Measurements from ENCODE around the gene LACTBL1. TPM values are rescaled to one million over a fixed set of nuclear protein-coding genes. Genes with fewer than 3 reads are reported as not detected.

Gene LACTBL1
- total RNA-seq, 1 donor = not detected

GRCh38 chr1:22959545-22960360, 12.9 kb downstream of the LACTBL1 start:
- peaks cover 12% of the 10 kb centered on the region for H3K27me3 ChIP-seq (ENCODE audit: insufficient read depth, low read length)
- no peaks in the 10 kb centered on the region for H3K9me3 ChIP-seq (ENCODE audit: low read depth, low read length)
- H3K27ac ChIP-seq (ENCODE audit: low read depth, low read length) = no peak overlapping the region
- no peaks in the 10 kb centered on the region for H3K36me3 ChIP-seq (ENCODE audit: insufficient read depth, low read length)
- DNase-seq (ENCODE audit: insufficient read length, low spot score, missing footprints) = no peak
- H3K4me3 ChIP-seq (ENCODE audit: insufficient read depth, low read length) = no peak overlapping the region
- H3K79me2 ChIP-seq (ENCODE audit: insufficient read depth, low read length) = no peaks in the 10 kb centered on the region
- no peaks in the 10 kb centered on the region for H4K20me1 ChIP-seq (ENCODE audit: insufficient read depth, low read length)
- H3K4me2 ChIP-seq (ENCODE audit: insufficient read depth, low read length) = no peak overlapping the region
- no peak overlapping the region for H2AFZ ChIP-seq (ENCODE audit: low read length)
- H3K4me1 ChIP-seq (ENCODE audit: insufficient read depth, low read length) = no peaks in the 10 kb centered on the region
- TF ChIP-seq CTCF (IDR thresholded peaks at IDR 0.05; ENCODE audit: extremely low read depth, low read depth, low read length) = no peak

DNA sequence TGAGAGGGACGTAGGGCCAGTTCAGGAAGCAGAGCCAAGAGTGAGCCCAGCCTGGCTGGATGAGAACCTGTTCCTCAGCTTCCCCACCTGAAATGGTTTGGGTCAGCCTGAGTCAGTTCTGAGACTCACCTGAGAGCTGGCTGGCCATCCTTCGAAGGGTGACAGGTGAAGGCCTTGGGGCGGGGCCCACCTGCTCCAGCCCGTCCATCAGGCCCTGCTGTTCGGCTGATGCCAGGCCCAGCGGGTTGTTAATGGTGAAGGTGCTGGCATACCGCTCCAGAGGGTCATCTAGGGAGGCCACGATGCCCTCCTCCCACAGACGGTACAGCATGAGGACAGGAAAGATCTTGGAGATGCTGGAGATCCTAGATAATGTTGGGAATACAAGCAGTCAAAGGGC, 14.1 kb downstream of the LACTBL1 start:
- no peak overlapping the region for H3K4me3 ChIP-seq (ENCODE audit: insufficient read depth, low read length)
- no peaks in the 10 kb centered on the region for H4K20me1 ChIP-seq (ENCODE audit: insufficient read depth, low read length)
- no peaks in the 10 kb centered on the region for H3K4me1 ChIP-seq (ENCODE audit: insufficient read depth, low read length)
- TF ChIP-seq CTCF (IDR thresholded peaks at IDR 0.05; ENCODE audit: extremely low read depth, low read depth, low read length) = no peak
- no peak overlapping the region for H3K4me2 ChIP-seq (ENCODE audit: insufficient read depth, low read length)
- no peak overlapping the region for H3K27ac ChIP-seq (ENCODE audit: low read depth, low read length)
- no peaks in the 10 kb centered on the region for H3K9me3 ChIP-seq (ENCODE audit: low read depth, low read length)
- no peak for DNase-seq (ENCODE audit: insufficient read length, low spot score, missing footprints)
- H3K79me2 ChIP-seq (ENCODE audit: insufficient read depth, low read length) = no peaks in the 10 kb centered on the region
- no peaks in the 10 kb centered on the region for H3K36me3 ChIP-seq (ENCODE audit: insufficient read depth, low read length)
- peaks cover 21% of the 10 kb centered on the region for H3K27me3 ChIP-seq (ENCODE audit: insufficient read depth, low read length)
- no peak overlapping the region for H2AFZ ChIP-seq (ENCODE audit: low read length)

DNA sequence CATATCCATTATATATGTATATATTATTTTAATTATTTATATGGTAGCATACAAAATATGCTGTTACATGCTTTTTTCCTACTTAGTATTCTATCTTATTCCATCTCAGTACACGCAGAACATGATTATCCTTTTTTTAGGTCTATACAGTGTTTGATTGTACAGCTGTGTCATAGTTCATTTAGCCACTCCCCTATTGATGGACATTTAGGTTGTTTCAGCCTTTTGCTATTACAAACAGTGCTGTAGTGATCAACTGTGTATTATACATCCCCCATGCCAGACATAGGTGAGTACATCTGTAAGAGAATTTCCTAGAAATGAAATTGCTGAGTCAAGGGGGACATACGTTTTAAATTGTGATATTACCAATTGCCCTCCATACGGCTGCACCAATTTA, 15.6 kb downstream of the LACTBL1 start:
- no peak for TF ChIP-seq CTCF (IDR thresholded peaks at IDR 0.05; ENCODE audit: extremely low read depth, low read depth, low read length)
- no peaks in the 10 kb centered on the region for H4K20me1 ChIP-seq (ENCODE audit: insufficient read depth, low read length)
- no peak for DNase-seq (ENCODE audit: insufficient read length, low spot score, missing footprints)
- H3K27me3 ChIP-seq (ENCODE audit: insufficient read depth, low read length) = peaks cover 34% of the 10 kb centered on the region
- H3K27ac ChIP-seq (ENCODE audit: low read depth, low read length) = no peak overlapping the region
- no peak overlapping the region for H3K4me2 ChIP-seq (ENCODE audit: insufficient read depth, low read length)
- H3K36me3 ChIP-seq (ENCODE audit: insufficient read depth, low read length) = no peaks in the 10 kb centered on the region
- no peaks in the 10 kb centered on the region for H3K4me1 ChIP-seq (ENCODE audit: insufficient read depth, low read length)
- H3K4me3 ChIP-seq (ENCODE audit: insufficient read depth, low read length) = no peak overlapping the region
- H2AFZ ChIP-seq (ENCODE audit: low read length) = no peak overlapping the region
- H3K79me2 ChIP-seq (ENCODE audit: insufficient read depth, low read length) = no peaks in the 10 kb centered on the region
- H3K9me3 ChIP-seq (ENCODE audit: low read depth, low read length) = no peaks in the 10 kb centered on the region

DNA sequence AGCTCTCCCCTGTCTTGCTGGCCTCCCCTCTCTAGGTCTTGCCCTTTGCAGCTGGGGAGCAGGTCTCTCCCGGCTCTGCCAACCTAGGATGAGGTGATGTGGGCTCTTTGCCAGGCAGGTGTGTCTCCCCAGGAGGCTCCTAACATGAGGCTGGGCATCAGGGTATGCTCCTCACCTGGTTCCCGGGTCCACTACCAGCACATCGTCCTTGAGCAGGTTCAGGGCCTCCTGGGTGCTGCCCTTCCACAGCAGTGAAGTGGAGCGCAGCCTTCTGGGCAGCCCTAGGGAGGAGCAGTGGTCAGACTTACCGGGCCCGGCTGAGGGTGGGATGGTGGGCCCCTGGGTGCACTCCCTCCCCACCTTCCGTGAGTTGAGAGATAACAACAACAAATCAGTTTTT, 17.5 kb downstream of the LACTBL1 start:
- no peaks in the 10 kb centered on the region for H3K4me1 ChIP-seq (ENCODE audit: insufficient read depth, low read length)
- no peak overlapping the region for H2AFZ ChIP-seq (ENCODE audit: low read length)
- H3K27me3 ChIP-seq (ENCODE audit: insufficient read depth, low read length) = peaks cover 50% of the 10 kb centered on the region
- TF ChIP-seq CTCF (IDR thresholded peaks at IDR 0.05; ENCODE audit: extremely low read depth, low read depth, low read length) = no peak
- H3K4me3 ChIP-seq (ENCODE audit: insufficient read depth, low read length) = no peak overlapping the region
- H3K27ac ChIP-seq (ENCODE audit: low read depth, low read length) = no peak overlapping the region
- no peak for DNase-seq (ENCODE audit: insufficient read length, low spot score, missing footprints)
- no peaks in the 10 kb centered on the region for H3K9me3 ChIP-seq (ENCODE audit: low read depth, low read length)
- no peaks in the 10 kb centered on the region for H3K79me2 ChIP-seq (ENCODE audit: insufficient read depth, low read length)
- no peaks in the 10 kb centered on the region for H4K20me1 ChIP-seq (ENCODE audit: insufficient read depth, low read length)
- H3K36me3 ChIP-seq (ENCODE audit: insufficient read depth, low read length) = no peaks in the 10 kb centered on the region
- no peak overlapping the region for H3K4me2 ChIP-seq (ENCODE audit: insufficient read depth, low read length)

Data from osteoblast (primary cell).